OCI-LY3 (cell line): ENCODE results near the gene GOLGA8N.

Source experiments
- H2AFZ ChIP-seq: fragments of 200-600, 300-600 bp; shearing (Covaris generic); 2 replicates; pipeline ENCODE4 v1.6.0; 2014; ENCODE audit warnings: antibody characterized with exemption, low read depth, low read length
- H3K27ac ChIP-seq: fragments of 200-600, 300-600 bp; sonication (generic); 2 replicates; pipeline ENCODE4 v1.5.1; 2014; ENCODE audit warnings: mild to moderate bottlenecking, low read length, moderate library complexity, mixed read lengths
- H3K27me3 ChIP-seq: fragments of 200-600, 300-600 bp; sonication (generic); 2 replicates; pipeline ENCODE4 v1.6.1; 2014; ENCODE audit warnings: low read depth, low read length, mixed read lengths
- H3K36me3 ChIP-seq: fragments of 200-600, 300-600 bp; sonication (generic); replicated peaks from 2 replicates; pipeline ENCODE3; 2014; ENCODE audit warnings: low read depth, low read length, mixed read lengths
- H3K4me1 ChIP-seq: fragments of 300-600, 200-600 bp; sonication (generic); 2 replicates; pipeline ENCODE4 v1.6.1; 2014; ENCODE audit warnings: low read length, mixed read lengths
- H3K4me2 ChIP-seq: fragments of 200-600, 300-600 bp; sonication (generic); 2 replicates; pipeline ENCODE4 v1.6.1; 2014; ENCODE audit warnings: low read length, mixed read lengths
- H3K4me3 ChIP-seq: fragments of 300-600, 200-600 bp; sonication (generic); 2 replicates; pipeline ENCODE4 v1.5.1; 2014; ENCODE audit warnings: antibody characterized with exemption, mild to moderate bottlenecking, low read length, moderate library complexity
- H3K79me2 ChIP-seq: fragments of 300-600, 200-600 bp; shearing (Covaris generic); 2 replicates; pipeline ENCODE4 v1.6.1; 2014; ENCODE audit warnings: mild to moderate bottlenecking, low read length, mixed read lengths
- H3K9ac ChIP-seq: fragments of 300-600, 200-600 bp; shearing (Covaris generic); 2 replicates; pipeline ENCODE4 v1.6.0; 2014; ENCODE audit warnings: mild to moderate bottlenecking, low read length, moderate library complexity
- H3K9me3 ChIP-seq: fragments of 200-600, 300-600 bp; shearing (Covaris generic); 2 replicates; pipeline ENCODE4 v1.6.1; 2014; ENCODE audit warnings: low read length, mixed read lengths; ENCODE audit not compliant: insufficient read depth
- H4K20me1 ChIP-seq: fragments of 200-600, 300-600 bp; sonication (generic); 2 replicates; pipeline ENCODE4 v1.6.1; 2016; ENCODE audit warnings: low read length, mixed read lengths; ENCODE audit not compliant: insufficient read depth
- CTCF ChIP-seq: fragments of 200-600, 300-600 bp; sonication (generic); IDR thresholded peaks from 2 replicates; pipeline ENCODE4 v1.5.1; 2014; ENCODE audit warnings: antibody characterized with exemption, low read length, low read depth
- EZH2phosphoT487 ChIP-seq: fragments of 200-600 bp; shearing (Covaris generic); IDR thresholded peaks from 2 replicates; pipeline ENCODE4 v1.6.1; 2018; ENCODE audit warnings: antibody characterized with exemption, mixed run types, low read depth

GOLGA8N gene

GRCh38 chr15:32637704-32638103, 44.4 kb downstream of the GOLGA8N start:
- no peaks in the 10 kb centered on the region for H4K20me1 ChIP-seq
- H3K36me3 ChIP-seq, result peaks cover 77% of the 10 kb centered on the region
- H2AFZ ChIP-seq, result no peak overlapping the region
- no peak overlapping the region for H3K4me3 ChIP-seq
- no peaks in the 10 kb centered on the region for H3K9me3 ChIP-seq
- H3K4me1 ChIP-seq, result no peaks in the 10 kb centered on the region
- H3K79me2 ChIP-seq, result peaks cover 5% of the 10 kb centered on the region; the same call in 1 of the 2 replicates
- no peaks in the 10 kb centered on the region for H3K27me3 ChIP-seq
- H3K9ac ChIP-seq, result no peak overlapping the region
- H3K27ac ChIP-seq, result no peak overlapping the region
- TF ChIP-seq EZH2phosphoT487 (no peak), CTCF (no peak)
- no peak overlapping the region for H3K4me2 ChIP-seq

DNA sequence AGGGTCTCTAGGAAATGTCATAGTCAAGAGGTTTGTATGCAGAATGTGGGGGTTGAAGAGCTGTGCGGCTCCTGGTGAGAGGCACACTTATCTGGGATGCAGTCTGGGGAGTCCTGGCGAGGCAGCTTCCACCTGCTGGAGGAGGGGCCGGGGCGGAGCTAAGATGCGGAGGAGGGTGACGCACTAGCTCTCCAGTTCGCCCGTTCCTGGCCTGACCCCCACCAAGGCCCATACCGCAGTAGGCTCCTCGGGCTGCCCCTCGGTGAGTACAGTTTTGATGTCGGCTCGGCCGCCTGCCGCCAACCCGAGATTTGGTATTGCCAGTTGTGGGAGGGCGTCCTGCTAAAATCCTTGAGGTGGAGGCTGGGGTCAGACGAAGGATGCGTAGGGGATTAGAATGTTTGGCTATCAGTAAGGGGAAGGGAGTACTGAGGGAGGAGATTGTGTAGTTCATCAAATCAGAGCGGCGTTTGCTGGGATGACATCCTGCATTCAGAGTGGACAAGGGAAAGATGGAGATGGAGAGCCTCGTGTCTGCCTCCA, 48.3 kb downstream of the GOLGA8N start, which contains the start of gene SCG5:
Gene SCG5, plus strand, starts transcription at position 194 of the 543 bp plus-strand sequence. CDS start 1,883 bp downstream, outside the sequence.
- no peaks in the 10 kb centered on the region for H3K9me3 ChIP-seq
- no peaks in the 10 kb centered on the region for H3K27me3 ChIP-seq
- H4K20me1 ChIP-seq, result no peaks in the 10 kb centered on the region
- H3K27ac ChIP-seq, result no peak within 1 kb of the TSS
- H3K79me2 ChIP-seq, result 0 out of 2 replicates have a peak, but pooled peaks cover 5% of the 10 kb centered on the region
- H3K4me3 ChIP-seq, result no peak within 1 kb of the TSS
- H3K9ac ChIP-seq, result no peak within 1 kb of the TSS
- peaks cover 53% of the 10 kb centered on the region for H3K36me3 ChIP-seq
- H3K4me2 ChIP-seq, result no peak within 1 kb of the TSS
- no peaks in the 10 kb centered on the region for H3K4me1 ChIP-seq
- no peak for TF ChIP-seq EZH2phosphoT487
- no peak for TF ChIP-seq CTCF
- no peak within 1 kb of the TSS for H2AFZ ChIP-seq

- Histone ChIP-seq H3K4me3 (no peak overlapping the region), H4K20me1 (no peaks in the 10 kb centered on the region), H3K9ac (no peak overlapping the region), H3K9me3 (no peaks in the 10 kb centered on the region), H3K79me2 (no peaks in the 10 kb centered on the region), H3K4me1 (no peaks in the 10 kb centered on the region), H3K27me3 (no peaks in the 10 kb centered on the region), H2AFZ (no peak overlapping the region), H3K27ac (no peak overlapping the region), H3K36me3 (peaks cover 41% of the 10 kb centered on the region), H3K4me2 (no peak overlapping the region)
- TF ChIP-seq CTCF, result no peak
Observed at GRCh38 chr15:32642667-32643435, 49.6 kb downstream of the GOLGA8N start.

- H3K4me1 ChIP-seq, result no peaks in the 10 kb centered on the region
- H3K79me2 ChIP-seq, result no peaks in the 10 kb centered on the region
- H3K36me3 ChIP-seq, result peaks cover 44% of the 10 kb centered on the region
- no peak overlapping the region for H3K4me2 ChIP-seq
- no peak for TF ChIP-seq CTCF
- TF ChIP-seq EZH2phosphoT487, result no peak
- H3K9ac ChIP-seq, result no peak overlapping the region
- H3K27me3 ChIP-seq, result no peaks in the 10 kb centered on the region
- H3K4me3 ChIP-seq, result no peak overlapping the region
- H3K9me3 ChIP-seq, result no peaks in the 10 kb centered on the region
- no peak overlapping the region for H2AFZ ChIP-seq
- no peak overlapping the region for H3K27ac ChIP-seq
- no peaks in the 10 kb centered on the region for H4K20me1 ChIP-seq
Observed at GRCh38 chr15:32643907-32644445, 50.7 kb downstream of the GOLGA8N start.
